D341Med (cell line): ENCODE data around the gene PTPRE.

Source experiments
- DNase-seq: peaks from one replicate; pipeline ENCODE4 v3.0.0; 2012; ENCODE audit warnings: low spot score

Gene PTPRE

DNA sequence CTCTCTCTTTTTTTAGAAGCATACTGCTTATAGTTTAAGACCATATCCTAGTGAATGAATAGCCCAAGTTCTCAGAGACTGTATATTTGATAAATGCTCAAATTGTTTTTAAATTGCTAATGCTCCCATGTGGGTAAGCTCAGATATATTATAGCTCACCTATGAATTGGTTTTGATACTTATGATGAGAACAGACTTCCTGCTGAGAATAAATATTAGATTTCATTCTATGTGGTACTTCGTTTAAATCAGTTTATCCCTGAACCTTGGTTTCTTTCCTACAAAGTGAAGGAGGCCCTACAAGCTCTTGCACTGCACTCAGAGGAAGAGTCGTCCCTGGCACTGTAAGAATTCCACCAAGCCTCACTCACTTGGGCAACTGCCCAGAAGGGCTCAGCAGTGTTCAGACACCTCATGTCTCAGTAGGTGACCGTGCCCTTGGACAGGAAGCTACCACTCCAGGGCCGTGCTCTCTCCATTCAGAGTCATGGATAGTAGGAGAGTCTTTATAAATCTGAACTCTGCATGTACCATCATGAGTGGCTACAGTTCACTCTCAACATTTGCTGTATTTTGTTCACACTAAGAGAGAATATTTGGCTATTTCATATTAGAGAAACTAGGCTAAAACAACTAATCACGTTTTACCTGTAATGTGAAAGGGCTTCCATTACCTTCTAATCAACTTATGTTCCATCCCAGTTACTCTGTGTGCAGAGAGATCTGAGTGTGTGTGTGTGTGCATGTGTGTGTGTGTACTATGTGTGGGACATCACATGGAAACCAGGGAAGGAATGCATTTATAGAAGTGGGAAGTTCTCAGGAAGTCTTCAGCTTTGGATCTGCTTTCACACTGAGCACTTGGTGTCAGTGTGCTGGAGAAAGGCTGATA lies 93.8 kb downstream of the PTPRE start:
- no peak for DNase-seq

DNA sequence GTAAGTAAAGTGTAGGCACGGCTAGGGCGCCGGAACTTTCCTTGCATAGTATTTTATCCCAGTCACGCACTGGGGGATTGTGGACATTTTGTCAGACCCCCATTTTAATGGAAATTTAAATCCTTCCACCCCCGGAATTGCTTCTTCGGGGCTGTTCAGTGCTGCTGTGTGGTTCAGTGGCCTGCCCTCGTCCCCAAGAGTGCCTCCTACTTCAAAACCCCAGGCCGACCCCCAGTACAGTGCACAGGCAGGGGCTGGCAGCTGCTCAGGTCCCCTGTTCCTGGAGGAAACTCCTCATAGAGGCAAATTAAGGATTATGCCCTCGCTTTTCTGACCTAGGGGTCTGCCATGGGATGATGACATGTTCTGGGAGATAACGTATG lies 94.5 kb downstream of the PTPRE start:
- no peak for DNase-seq

DNA sequence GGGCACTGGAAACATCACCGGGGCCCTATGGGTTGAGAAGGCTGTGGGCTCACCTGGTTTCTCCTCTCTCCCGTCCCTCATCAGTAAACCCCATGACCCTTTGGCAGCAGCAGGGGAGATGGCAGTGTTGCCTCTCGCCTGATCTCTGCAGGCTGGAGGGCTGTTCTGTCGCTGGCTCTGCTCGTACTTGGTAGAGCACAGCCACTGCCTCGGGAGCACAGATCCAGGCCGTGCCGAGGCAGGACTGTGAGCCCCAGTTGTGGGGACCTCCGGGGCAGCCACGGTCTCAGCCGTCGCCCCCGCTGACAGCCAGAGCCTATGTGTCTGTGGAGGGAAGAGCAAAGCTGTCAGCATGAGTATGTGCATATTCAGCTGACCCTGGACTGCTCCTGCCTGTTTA lies 94.9 kb downstream of the PTPRE start:
- no peak for DNase-seq

DNA sequence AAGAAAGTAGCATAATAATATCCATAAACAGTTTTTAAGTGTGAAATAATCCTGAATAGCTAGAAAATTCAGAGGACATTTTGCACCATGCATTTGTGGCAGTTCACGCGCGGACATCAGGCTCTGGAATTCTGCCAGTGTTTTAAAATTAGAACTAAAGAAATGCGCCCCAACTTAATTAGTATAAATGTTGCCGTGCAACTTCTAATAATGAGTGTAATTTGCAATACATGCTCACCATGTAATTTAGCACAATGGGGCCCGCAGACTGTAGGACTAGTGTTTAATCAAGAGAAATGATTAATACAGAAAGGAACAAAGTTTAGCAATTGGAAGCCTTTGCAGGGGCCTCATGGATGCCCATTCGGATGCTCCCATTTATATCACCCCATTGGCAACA lies 96.6 kb downstream of the PTPRE start:
- DNase-seq: no peak

DNA sequence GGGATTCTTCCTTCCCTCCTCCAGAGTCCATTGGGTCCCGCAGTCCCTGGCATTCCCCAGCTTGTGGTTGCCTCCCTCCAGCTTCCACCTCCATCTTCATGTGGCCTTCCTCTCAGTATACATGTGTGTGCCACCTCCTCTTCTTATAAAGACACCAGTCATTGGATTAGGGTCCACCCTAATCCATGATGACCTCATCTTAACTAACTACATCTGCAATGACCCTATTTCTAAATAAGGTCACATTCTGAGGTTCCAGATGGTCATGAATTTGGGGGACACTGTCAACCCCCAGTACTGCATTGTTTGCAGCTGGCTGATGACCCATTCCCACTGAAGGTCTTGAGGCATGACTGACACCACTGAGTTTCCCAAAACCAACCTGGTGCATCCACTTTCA lies 99.0 kb downstream of the PTPRE start:
- no peak for DNase-seq

DNA sequence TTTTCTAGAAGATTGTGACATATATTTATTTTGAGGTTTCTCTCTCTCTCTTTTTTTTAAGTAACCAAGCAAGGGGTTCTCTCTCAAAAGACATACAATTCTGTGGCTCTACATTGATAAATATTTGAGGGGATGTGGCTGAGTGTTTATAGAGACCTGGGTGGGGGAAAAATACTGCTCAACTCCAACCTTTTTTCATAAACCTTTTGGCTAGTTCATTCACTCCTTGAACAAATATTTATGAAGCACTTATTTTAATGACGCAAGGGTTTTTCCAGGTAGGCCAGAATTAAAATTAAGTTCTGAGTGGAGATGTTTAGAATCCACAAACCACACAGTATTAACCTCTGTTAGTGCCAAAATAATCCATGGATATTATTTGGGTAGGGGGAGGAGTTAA lies 100.2 kb downstream of the PTPRE start:
- no peak for DNase-seq

DNA sequence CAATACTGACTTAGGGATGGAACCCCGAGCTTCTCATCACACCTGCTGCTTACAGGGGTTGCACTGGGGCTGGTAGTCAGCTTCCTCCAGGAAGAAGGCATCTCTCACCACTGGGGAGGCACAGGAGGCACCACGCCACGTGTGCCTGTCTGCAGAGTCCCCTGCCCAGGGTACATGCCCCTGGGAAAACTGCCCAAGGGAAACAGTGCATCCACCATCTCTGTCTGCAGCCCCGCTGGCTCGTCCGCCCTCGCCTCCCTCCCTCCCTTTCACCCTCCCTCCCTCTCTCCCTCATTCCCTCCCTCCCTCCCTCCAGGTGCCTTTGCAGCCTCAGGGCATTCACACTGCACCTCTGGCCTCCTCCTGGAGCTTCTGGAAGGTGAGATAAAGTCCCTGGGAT lies 101.1 kb downstream of the PTPRE start:
- no peak for DNase-seq

DNA sequence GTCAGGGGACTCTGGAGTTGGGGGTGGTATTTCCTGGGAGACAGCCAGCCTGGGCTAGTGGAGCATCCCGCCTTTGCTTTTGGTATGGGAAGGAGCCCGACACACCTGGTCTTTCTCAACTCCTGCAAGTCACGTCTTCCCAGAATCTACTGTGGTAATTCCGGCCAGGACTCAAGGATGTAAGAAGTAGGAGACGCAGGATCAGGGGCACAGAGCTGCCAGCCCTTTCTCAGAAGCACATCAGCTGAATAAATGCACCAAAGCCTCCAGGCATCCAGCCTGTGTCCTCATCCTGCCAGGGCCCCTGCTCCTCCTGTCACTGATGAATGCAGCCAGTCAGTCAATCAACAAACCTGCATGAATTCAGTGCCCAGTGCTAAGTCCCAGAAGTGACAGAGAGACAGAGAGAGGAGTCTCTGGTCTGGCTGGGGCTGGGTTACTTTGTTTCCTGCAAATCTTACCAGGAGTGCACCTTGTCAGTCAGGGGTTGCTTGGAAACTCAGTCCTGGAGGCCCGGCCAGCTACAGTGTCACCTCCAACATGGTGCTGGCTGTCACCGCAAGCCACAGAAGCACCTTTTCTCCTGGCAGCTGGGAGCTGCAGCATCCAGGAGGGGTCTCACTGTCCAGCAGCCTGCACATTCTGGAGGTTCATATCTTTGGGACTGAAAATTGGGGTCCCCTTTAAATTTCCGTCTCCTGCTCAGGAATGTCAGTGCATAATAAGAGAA lies 101.8 kb downstream of the PTPRE start:
- no peak for DNase-seq

DNA sequence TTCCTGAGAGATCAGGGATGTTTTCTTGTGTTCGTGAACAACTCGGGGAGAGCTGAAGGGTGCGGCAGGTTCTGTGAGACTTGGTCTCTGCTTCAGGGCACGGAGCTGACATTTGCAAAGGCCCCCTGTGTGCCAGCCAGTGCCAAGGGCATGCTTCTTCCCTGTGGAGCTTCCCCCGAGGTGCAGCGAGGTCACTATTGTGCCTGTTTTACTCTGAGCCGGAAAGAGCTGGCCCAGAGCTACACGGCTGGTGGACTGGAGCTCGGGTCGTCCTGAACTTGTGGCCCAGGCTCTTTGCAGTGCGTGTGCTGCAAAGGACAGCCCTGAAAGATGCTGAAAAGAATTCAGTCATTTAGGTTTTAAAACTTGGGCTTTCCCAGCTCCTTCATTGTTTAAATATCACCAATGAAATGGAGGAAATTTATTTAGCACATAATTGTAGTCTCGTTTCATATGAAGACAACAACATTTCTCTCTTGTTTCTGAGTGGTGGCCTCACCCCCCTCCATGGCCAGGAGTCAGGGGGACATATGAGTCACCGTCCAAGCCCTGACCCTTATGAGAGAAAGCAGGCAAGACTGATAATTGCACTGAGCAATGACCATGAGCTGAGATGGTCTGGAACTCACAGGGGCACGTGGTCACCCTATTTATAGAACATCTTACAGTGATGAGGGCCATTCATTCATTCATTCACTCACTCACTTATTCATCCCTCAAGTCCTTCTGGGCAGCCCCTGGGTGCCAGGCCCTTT lies 102.6 kb downstream of the PTPRE start:
- DNase-seq: no peak

DNA sequence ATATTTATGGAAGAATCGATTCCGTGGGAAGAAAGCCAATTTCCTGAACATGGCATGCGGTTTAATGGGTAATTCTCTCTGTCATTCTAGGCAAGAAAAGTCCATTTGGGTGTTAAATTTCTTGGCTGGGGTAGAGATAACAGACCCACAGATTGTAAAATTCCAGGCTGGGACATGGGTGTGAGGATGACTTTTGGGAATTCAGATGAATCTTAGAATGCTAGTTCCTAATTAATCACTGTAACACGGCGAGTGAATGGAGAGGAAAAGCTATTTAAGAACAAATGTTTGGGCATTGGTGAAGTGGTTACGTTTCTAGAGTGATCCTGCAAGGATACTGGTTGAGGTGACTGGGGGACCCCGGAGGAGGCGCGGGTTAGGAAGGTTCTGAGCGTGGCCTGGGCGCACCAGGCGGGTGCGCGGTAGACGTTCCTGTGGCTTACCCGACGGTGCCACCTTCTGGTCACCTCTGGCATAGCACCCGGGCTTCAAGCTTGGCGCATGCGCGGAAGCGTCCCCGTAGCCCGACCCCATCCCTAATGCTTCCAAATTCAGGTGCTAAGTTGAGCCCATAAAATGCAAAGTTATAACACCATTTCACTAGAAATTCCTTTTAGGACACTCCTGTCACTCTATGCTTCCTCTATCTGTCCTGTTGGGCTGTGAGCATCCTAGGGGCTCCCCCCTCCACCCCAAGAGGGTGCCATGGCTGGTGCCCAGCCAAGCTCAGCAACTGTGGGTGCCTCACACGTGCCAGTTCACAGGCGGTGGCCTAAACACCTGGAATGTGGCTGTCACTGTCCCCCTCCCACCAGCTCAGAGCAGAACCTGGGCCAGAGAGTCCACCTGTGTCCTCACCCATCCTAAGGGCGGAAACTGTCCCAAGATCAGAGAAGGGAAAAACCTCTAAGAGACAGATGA lies 104.4 kb downstream of the PTPRE start:
- DNase-seq: peak; percentile 89

DNA sequence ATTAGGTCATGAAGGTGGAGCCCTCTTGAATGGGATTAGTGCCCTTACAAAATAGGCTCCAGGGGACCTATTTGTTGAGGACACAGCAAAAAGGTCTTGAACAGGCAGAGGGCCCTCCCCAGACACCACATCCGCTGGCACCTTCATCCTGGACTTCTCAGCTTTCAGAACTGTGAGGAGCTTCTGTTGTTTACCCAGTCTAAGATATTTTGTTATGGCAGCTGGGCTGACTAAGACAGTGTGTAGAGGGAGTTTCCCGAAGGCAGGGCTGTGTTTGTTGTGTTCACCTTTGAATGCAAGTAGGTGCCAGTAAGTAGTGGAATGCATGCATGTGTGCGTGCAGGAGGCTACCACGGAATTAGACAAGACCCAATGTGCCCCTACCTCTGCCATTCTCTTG lies 106.7 kb downstream of the PTPRE start:
- no peak for DNase-seq

DNA sequence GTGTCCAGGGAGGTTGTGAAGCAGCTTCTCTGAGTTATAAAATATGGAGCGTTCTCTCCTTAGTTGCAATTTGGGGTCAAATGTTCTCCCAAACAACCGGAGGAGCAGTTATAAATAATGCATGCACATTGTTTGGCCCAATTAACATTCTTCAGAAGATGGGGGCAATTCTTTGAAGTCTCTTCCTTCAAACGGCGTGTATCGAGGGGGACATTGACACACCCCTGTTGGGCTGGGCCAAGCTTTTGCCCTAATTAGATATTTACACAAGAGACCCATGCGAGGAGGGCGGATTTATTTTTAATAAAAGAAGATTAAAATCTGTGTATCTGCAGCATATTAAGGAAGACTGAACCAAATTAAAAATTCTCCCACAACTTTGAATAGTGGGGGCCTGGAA lies 107.3 kb downstream of the PTPRE start:
- no peak for DNase-seq

DNA sequence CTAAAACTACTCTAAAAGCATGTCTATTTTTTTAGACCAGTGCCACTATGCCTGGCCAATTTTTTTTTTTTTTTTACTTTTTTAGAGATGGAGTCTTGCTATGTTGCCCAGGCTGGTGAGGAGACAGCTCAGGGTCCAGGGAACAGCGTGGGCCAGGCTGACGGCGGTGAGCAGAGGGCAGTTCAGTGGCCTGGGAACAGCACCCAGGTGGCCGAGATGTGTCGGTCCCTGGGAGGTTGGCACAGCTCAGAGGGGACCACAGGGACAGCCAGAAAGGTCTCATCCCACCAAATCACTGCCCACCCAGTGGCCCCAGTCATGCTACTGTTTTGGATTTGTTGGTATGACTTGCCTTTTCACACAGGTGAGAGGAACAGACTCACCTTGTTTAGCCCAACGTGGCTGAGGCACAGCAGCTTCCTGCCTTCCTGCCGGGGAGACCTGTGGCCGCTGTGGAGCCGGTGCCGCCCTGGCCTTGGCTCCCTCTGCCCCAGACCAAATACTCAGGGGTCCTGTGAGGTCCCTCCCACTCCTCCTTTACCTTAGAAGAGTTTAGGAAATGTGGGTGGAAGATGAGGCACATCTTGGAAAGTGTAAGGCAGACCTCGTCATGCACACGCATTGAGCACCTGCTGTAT lies 109.6 kb downstream of the PTPRE start:
- no peak for DNase-seq

DNA sequence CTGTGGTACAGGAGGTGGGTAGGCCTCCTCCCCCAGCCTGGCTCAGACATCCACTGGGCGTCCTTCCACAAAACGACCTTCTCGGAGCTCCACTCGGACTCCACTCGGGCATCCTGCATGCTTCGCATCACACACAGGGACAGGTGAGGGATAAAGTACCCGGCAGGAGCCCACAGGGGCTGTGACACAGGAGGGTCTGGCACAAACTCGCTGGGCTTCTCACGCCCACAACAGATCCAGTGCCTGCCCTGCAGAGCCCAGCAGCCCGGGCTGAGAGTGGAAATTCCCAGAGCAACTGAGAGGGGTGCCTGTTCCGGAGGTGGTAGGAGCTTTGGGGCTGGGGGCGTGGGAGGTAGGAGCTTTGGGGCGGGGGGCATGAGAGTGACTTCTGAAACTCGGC lies 110.9 kb downstream of the PTPRE start:
- DNase-seq: no peak

DNA sequence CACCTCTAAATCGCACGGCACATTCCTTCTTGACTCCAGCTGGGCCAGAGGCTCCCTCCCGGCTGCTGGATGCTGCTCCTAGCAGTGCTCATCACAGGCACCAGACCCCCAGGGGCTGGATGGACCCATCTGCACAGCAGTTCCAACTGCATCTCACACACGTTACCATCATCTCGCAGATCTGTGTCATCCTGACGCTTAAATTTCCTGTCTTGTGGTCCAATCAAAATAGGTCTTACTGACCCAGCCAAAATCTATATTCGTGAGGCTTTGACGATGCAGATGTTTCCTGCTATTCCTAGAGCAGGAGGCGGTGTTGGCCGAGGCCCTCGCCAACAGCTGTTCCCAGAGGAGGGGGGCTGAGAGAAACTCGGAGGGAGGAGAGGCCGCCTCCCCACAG lies 111.3 kb downstream of the PTPRE start:
- DNase-seq: no peak

DNA sequence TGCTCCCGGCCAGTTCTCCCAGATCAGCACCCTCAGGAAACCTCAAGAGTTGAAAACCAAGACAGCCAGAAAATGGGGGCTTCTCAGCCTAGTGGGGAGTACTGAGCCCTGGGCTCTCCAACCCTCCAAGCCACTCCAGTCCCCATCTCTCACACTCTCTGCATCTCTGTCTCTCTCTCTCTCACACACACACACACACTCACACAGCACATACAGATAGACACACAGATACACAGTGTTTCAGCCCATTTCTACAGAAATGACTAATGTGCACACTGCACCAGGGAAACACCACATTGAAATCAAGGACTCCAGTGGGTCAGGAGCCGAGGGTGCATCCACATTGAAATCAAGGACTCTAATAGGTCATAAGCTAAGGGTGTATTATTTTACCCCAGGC lies 111.8 kb downstream of the PTPRE start:
- no peak for DNase-seq

DNA sequence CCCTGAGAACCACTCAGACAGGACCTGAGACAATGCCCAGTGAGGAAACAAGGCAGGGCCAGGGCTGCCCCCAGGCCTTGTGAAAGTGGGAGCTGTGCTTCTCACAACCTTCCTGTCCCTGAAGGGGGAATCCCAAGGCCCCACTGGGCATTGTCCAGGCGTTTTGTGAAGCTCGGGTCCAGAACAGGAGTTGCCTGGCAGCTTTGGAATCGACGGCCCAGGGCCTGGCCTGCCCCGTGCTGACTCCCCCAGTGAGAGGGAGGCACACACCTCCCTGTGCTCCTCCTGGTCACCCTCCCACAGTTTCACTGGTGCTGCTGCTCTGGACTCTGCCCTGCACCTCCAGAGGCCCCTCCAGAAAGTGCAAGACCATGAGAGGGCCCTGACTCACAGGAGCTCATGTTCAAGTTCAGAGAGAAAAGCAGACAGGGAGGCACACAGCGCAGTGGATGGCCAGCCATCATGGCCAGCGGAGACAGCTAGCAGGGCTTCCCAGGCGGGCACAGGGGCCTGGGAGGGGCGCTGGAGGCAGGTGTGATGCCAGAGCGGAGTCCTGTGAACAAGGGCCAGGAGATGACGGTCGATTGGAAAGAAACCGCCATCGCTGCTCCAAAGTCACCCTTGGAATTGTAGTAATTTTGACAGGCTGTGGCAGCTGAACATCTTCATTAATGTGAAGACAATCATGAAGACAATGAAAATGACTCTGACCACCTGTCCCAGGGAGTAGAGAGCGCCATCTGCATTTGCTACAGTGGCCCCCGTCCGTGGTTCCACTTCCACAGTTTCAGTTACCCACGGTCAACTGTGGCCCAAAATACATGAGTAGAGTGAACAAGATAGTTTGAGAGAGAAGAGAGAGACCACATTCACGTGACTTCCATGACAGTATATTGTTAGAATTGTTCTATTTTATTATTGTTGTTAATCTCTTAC lies 115.6 kb downstream of the PTPRE start:
- DNase-seq: no peak

DNA sequence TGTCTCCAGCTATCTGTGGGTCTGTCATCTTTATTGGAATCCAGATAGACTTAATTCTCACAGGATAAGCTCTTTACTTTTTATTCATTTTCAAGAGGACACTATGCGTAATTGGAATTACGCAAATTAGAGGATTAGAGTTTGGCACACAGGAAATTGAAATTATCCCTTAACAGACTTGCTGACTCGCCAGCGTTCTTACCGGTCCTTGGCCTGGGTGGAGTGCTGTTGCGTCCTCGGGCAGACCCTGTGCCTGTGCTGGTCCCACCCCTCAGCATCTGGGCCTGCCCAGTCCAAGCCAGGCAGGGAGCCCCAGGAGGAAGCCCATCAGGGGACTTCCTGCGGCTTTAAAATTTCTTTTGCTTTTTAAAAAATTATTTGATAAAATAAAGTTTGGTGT lies 117.5 kb downstream of the PTPRE start:
- peak; percentile 55 for DNase-seq

DNA sequence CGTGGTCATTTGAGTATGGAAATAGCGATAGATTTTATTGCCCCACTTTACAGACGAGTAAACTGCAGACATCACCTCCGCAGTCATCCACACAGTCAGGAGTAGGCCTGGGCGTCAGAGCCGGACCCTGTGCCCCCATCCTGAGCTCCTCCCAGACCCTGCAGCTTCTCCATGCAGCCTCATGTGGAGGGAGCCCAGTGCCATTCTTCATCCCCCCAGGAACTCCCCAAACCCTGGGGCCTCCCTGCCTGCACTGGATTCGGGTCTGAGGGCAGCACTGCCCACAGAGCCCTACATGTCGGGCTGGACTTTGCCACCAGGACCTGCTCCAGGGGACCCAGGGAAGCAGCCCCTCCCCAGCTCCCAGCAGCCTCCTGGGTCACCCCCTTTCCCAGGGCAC lies 118.5 kb downstream of the PTPRE start:
- no peak for DNase-seq

DNA sequence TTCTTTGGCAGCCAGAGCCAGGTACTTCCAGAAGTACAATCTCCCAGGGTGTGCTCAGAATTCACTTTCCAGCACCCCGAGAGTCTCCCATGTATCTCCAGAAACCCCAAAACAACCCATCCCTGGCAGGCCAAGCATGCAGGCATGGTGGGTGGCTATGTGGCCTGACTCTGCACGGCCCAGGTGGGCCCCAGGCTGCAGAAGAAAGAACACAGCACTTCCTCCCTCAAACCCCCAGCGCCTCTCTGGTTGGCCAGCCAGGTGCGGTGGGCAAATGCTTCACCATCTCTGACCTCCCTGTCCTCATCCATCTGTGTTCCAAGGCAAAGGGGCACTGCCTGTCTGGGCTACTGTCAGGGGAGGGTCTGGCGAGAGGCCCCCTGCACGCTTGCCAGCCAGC lies 119.0 kb downstream of the PTPRE start:
- DNase-seq: no peak
